Measurements from ENCODE around the gene KIAA1958.

DNA sequence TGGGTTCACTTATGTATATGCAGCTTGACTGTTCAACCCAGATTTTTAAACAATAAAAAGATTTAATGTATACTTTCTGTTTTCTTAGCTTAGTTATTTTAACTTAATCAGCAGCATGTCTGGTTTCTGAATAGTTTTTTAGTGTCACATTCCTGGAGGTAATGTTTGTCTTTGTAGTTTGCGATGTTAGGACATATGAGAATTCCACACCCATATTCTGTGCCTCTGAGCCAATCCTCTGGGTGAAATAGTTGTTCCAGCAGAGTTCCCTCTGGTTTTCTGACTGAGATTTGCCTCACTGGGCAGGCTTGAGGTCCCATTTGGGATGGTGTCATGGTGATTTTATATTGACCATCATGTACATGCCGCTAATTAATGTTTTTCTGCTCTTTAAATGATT, 182.7 kb downstream of the KIAA1958 start:
- TF ChIP-seq EP300 (IDR thresholded peaks at IDR 0.05) (no peak), CHD2 (IDR thresholded peaks at IDR 0.05; ENCODE audit: low read length, partially characterized antibody) (no peak), JUNB (IDR thresholded peaks at IDR 0.05) (no peak)
- TF ChIP-seq, protein P1, sequence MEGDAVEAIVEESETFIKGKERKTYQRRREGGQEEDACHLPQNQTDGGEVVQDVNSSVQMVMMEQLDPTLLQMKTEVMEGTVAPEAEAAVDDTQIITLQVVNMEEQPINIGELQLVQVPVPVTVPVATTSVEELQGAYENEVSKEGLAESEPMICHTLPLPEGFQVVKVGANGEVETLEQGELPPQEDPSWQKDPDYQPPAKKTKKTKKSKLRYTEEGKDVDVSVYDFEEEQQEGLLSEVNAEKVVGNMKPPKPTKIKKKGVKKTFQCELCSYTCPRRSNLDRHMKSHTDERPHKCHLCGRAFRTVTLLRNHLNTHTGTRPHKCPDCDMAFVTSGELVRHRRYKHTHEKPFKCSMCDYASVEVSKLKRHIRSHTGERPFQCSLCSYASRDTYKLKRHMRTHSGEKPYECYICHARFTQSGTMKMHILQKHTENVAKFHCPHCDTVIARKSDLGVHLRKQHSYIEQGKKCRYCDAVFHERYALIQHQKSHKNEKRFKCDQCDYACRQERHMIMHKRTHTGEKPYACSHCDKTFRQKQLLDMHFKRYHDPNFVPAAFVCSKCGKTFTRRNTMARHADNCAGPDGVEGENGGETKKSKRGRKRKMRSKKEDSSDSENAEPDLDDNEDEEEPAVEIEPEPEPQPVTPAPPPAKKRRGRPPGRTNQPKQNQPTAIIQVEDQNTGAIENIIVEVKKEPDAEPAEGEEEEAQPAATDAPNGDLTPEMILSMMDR (IDR thresholded peaks at IDR 0.05) = no peak
